Left renal pelvis (tissue), 4 donors: ENCODE measurements around the gene TNP2. TPM values are rescaled to one million over a fixed set of nuclear protein-coding genes. Genes with fewer than 3 reads are reported as not detected.

Experiments
- DNase-seq, 4 donors: peaks; one replicate each; pipeline ENCODE4 v3.0.0-alpha.2; 2013; ENCODE audit warnings: low read depth in 4 of 4, low spot score in 3 of 4
- polyA plus RNA-seq, 4 donors: library from polyadenylated mRNA; unstranded; fragments of 120-200 nt; gene quantifications; one replicate each; pipeline ENCODE4 v1.2.1, GENCODE V29; 2013; ENCODE audit not compliant: insufficient read length in 4 of 4

The TNP2 gene
- polyA plus RNA-seq: not detected

GRCh38 chr16:11268921-11269375 is at the start of gene TNP2:
TNP2 (minus strand) TSS chr16:11269325; CDS start chr16:11269262, 63 bp downstream.
- no peak for DNase-seq

- no peak for DNase-seq
Observed at GRCh38 chr16:11318817-11319216, 49.7 kb upstream of the TNP2 start.

- DNase-seq: no peak
Observed at GRCh38 chr16:11316331-11317015, 47.3 kb upstream of the TNP2 start.

- DNase-seq: peak in 1 of 4 donors; percentile 68
Observed at GRCh38 chr16:11315510-11315909, 46.4 kb upstream of the TNP2 start.

- no peak for DNase-seq
Observed at GRCh38 chr16:11314309-11314894, 45.3 kb upstream of the TNP2 start.

- no peak for DNase-seq
Observed at GRCh38 chr16:11313493-11314308, 44.6 kb upstream of the TNP2 start.

GRCh38 chr16:11312718-11313492 is 43.8 kb upstream of the TNP2 start:
- DNase-seq: peak in 1 of 4 donors; percentile 58

GRCh38 chr16:11310997-11311561 is 42.0 kb upstream of the TNP2 start:
- no peak for DNase-seq

GRCh38 chr16:11310634-11310977 is 41.5 kb upstream of the TNP2 start:
- no peak for DNase-seq

GRCh38 chr16:11309895-11310633 is 40.9 kb upstream of the TNP2 start:
- DNase-seq: no peak

- DNase-seq: peak in 1 of 4 donors; percentile 46
Observed at GRCh38 chr16:11308493-11309283, 39.6 kb upstream of the TNP2 start.

- no peak for DNase-seq
Observed at GRCh38 chr16:11307639-11308492, 38.7 kb upstream of the TNP2 start.

GRCh38 chr16:11306997-11307638 is 38.0 kb upstream of the TNP2 start:
- DNase-seq: no peak

GRCh38 chr16:11306381-11306780 is 37.3 kb upstream of the TNP2 start:
- no peak for DNase-seq

- DNase-seq: peak in 1 of 4 donors; percentile 37
Observed at GRCh38 chr16:11303405-11304138, 34.4 kb upstream of the TNP2 start.

GRCh38 chr16:11302977-11303376 is 33.9 kb upstream of the TNP2 start:
- no peak for DNase-seq
